ENCODE data around the gene POU2F2. TPM values are rescaled to one million over a fixed set of nuclear protein-coding genes. Genes with fewer than 3 reads are reported as not detected.

Gene POU2F2
- total RNA-seq, 2 donors from 2014 or later: 3.4 to 17.4 TPM

DNA sequence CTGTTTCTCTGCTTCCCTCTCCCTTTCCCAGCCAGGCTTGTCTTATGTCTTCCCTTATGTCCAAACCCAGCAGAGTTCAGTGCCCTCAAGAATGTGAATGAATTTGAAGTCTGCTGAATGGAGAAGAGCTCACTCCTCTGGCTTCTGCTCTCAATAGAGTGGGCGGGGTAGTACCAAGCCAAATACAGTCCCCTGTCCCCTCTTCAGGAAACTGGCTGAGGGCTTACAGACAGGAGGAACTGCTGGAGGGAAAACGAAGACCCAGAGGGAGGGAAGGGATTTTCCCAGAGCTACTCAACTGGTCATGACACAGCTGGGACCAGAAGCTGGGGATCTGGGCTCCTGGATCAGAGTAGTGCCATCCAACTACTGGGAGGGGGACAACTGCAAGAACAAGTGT is 32.9 kb upstream of the POU2F2 start:
- no peak overlapping the region for H3K4me3 ChIP-seq
- H3K27ac ChIP-seq: no peak overlapping the region
- H3K9me3 ChIP-seq: no peaks in the 10 kb centered on the region
- no peaks in the 10 kb centered on the region for H3K27me3 ChIP-seq (replicated peaks; ENCODE audit: insufficient read depth)
- intact Hi-C loops (cut with DNase I): no loop called here
- no peak for TF ChIP-seq POLR2A (IDR thresholded peaks at IDR 0.05)
- WGBS: 40% methylated on average over 2 of the region's 2 CpGs
- no peaks in the 10 kb centered on the region for H3K4me1 ChIP-seq (replicated peaks)
- DNase-seq (ENCODE audit: low spot score): no peak
- no peaks in the 10 kb centered on the region for H3K36me3 ChIP-seq

DNA sequence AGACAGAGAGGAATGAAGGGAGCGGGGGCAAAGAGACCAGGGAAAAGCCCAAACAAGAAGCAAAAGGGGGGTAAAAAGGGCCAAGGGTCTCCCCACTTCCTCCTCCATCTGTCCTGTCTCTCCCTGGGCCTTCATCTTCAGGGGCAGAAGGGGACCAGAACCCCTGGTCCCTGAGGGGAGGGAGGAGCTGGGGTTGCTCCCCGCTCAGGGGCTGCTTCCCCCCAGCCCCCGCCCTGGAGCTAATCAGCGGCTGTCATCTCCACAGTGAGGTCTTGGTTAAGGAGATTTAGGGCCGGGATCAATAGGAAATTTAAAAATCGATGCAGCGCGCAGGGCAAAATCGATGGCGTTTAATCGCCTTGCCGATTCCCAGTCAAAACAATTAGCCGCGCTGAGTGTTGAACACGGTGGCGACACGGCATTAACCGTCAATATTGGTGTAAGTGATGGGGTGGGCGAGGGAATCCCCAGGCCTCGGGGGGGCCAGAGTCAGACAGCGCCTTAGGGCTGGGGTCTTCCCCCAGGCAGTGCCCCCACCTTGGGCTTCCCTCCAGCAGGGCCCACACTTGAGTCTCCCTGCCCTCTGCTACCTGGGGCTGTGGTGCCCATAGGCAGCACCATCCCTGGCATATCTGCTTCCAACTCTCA is 29.5 kb upstream of the POU2F2 start:
- no peaks in the 10 kb centered on the region for H3K36me3 ChIP-seq
- H3K27ac ChIP-seq: no peak overlapping the region
- DNase-seq (ENCODE audit: low spot score): no peak
- H3K9me3 ChIP-seq: no peaks in the 10 kb centered on the region
- no peak overlapping the region for H3K4me3 ChIP-seq
- TF ChIP-seq POLR2AphosphoS5 (IDR thresholded peaks at IDR 0.05) (no peak), POLR2A (IDR thresholded peaks at IDR 0.05) (no peak)
- TF ChIP-seq, protein P1, sequence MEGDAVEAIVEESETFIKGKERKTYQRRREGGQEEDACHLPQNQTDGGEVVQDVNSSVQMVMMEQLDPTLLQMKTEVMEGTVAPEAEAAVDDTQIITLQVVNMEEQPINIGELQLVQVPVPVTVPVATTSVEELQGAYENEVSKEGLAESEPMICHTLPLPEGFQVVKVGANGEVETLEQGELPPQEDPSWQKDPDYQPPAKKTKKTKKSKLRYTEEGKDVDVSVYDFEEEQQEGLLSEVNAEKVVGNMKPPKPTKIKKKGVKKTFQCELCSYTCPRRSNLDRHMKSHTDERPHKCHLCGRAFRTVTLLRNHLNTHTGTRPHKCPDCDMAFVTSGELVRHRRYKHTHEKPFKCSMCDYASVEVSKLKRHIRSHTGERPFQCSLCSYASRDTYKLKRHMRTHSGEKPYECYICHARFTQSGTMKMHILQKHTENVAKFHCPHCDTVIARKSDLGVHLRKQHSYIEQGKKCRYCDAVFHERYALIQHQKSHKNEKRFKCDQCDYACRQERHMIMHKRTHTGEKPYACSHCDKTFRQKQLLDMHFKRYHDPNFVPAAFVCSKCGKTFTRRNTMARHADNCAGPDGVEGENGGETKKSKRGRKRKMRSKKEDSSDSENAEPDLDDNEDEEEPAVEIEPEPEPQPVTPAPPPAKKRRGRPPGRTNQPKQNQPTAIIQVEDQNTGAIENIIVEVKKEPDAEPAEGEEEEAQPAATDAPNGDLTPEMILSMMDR (IDR thresholded peaks at IDR 0.05): no peak
- intact Hi-C loops (cut with DNase I): no loop called here
- WGBS: 80% methylated on average over 21 of the region's 21 CpGs
- no peaks in the 10 kb centered on the region for H3K27me3 ChIP-seq (replicated peaks; ENCODE audit: insufficient read depth)
- no peaks in the 10 kb centered on the region for H3K4me1 ChIP-seq (replicated peaks)

DNA sequence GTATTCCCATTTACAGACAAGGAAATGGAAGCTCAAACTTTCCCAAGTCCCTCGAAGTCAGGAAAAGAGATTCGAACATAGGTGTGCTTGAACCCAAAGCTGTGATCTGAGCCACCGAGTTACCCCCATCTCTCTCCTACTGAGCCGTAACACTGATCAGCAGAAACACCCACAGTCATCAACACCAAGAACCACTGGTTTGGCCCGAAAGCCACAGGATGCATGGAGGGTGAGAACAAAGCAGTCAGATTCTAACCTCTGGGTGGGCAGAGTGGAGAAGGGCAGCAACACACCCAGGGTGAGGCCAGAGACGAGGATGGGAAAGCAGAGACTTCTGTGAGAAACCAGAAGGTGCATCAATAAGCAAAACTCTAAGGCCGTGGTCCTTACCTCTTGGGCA is 27.7 kb upstream of the POU2F2 start:
- H3K27me3 ChIP-seq (replicated peaks; ENCODE audit: insufficient read depth): no peaks in the 10 kb centered on the region
- TF ChIP-seq POLR2AphosphoS5 (IDR thresholded peaks at IDR 0.05): no peak
- no peaks in the 10 kb centered on the region for H3K36me3 ChIP-seq
- no peaks in the 10 kb centered on the region for H3K4me1 ChIP-seq (replicated peaks)
- H3K4me3 ChIP-seq: no peak overlapping the region
- intact Hi-C loops (cut with DNase I): no loop called here
- WGBS: 86% methylated on average over 7 of the region's 7 CpGs
- DNase-seq (ENCODE audit: low spot score): no peak
- H3K9me3 ChIP-seq: no peaks in the 10 kb centered on the region
- no peak overlapping the region for H3K27ac ChIP-seq

DNA sequence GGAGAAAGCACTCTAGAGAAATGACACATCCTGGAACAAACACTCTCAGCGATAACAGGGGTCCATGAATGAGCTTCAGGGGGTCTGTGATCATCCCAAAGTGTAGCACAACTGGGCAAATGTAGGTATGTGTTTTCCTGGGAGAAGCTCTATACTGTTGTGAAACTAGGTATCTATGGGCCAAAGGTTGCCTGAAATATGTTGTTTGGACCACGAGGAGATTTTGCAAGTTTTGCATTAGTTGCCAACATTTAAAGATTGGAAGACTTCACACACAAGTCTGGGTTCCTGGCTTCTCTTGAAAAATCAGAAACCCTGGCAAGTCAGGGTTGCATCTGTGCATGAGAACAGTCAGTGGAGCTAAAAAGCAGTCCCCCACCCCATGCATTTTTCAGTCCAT is 26.7 kb upstream of the POU2F2 start:
- intact Hi-C loops (cut with DNase I): no loop called here
- H3K27me3 ChIP-seq (replicated peaks; ENCODE audit: insufficient read depth): no peaks in the 10 kb centered on the region

DNA sequence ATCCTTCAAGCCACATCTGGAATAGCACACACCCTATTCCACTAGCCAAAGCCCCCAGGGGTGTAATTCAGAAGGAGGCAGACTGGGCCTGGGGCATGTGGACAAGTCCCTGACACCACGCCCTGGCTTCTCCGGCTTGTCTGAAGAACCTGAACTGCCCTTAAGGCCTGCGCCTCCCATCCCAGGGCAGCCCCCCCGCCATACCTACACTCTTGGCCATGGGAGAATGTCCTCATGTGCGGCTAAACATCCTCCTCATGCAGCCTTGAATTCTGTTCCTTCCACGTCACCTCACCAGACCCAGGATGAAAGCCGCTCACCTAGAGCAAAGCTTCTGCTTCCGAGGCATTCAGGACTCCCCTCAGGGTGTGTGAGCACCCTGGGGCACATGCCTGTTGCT is 24.3 kb upstream of the POU2F2 start:
- no peak for DNase-seq (ENCODE audit: low spot score)
- intact Hi-C loops (cut with DNase I): no loop called here
- Histone ChIP-seq H3K27me3 (replicated peaks; ENCODE audit: insufficient read depth) (peaks cover 13% of the 10 kb centered on the region), H3K4me3 (no peak overlapping the region), H3K36me3 (no peaks in the 10 kb centered on the region), H3K27ac (no peak overlapping the region), H3K4me1 (replicated peaks) (no peaks in the 10 kb centered on the region), H3K9me3 (no peaks in the 10 kb centered on the region)
- 92% methylated on average over 8 of the region's 8 CpGs for WGBS
- TF ChIP-seq POLR2AphosphoS5 (IDR thresholded peaks at IDR 0.05) (no peak), POLR2A (IDR thresholded peaks at IDR 0.05) (no peak)
- TF ChIP-seq, protein P1 (IDR thresholded peaks at IDR 0.05): no peak

More for the DNA sequence above, 26.7 kb upstream of the POU2F2 start:
- H3K36me3 ChIP-seq: no peaks in the 10 kb centered on the region
- no peak overlapping the region for H3K27ac ChIP-seq
- WGBS: 43% methylated on average over 2 of the region's 2 CpGs
- no peak for DNase-seq (ENCODE audit: low spot score)
- no peak for TF ChIP-seq POLR2AphosphoS5 (IDR thresholded peaks at IDR 0.05)
- no peak for TF ChIP-seq POLR2A (IDR thresholded peaks at IDR 0.05)
- TF ChIP-seq, protein P1 (IDR thresholded peaks at IDR 0.05): no peak
- no peak overlapping the region for H3K4me3 ChIP-seq
- H3K4me1 ChIP-seq (replicated peaks): no peaks in the 10 kb centered on the region
- no peaks in the 10 kb centered on the region for H3K9me3 ChIP-seq

DNA sequence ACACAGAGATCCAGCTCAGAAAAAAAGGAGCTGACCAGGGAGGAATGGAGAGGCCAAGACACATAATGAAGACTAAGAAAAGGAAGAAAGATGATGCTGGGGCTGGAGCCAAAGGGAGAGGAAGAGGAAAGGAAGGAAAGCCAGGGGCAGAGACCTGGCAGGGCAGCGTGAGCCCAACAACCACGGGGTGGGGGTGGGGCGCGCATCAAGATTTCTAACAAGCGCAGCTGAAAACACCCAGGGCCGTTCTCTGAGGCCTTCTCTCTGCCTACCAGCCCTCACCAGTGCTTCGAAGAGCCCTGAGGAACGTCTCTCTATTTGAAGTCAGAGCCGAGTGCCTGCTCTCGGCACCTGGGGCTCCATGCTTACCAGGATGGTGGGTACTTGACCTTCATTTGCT is 23.6 kb upstream of the POU2F2 start:
- TF ChIP-seq POLR2A (IDR thresholded peaks at IDR 0.05) (no peak), POLR2AphosphoS5 (IDR thresholded peaks at IDR 0.05) (no peak)
- TF ChIP-seq, protein P1 (IDR thresholded peaks at IDR 0.05): no peak
- 39% methylated on average over 10 of the region's 10 CpGs for WGBS
- Histone ChIP-seq H3K4me1 (replicated peaks) (no peaks in the 10 kb centered on the region), H3K9me3 (no peaks in the 10 kb centered on the region), H3K27ac (no peak overlapping the region), H3K27me3 (replicated peaks; ENCODE audit: insufficient read depth) (peaks cover 13% of the 10 kb centered on the region), H3K36me3 (no peaks in the 10 kb centered on the region), H3K4me3 (no peak overlapping the region)
- intact Hi-C loops (cut with DNase I): no loop called here
- no peak for DNase-seq (ENCODE audit: low spot score)
